GM10847 (cell line): ENCODE data around the gene TMUB2.
A peak's percentile ranks its signal among the peaks of the same experiment; 100 is the strongest.

Experiments
- POLR2A ChIP-seq: IDR thresholded peaks from 2 replicates; pipeline ENCODE4 v1.6.1; 2011; ENCODE audit not compliant: insufficient read length; ENCODE audit errors: extremely low read depth

TMUB2 gene

DNA sequence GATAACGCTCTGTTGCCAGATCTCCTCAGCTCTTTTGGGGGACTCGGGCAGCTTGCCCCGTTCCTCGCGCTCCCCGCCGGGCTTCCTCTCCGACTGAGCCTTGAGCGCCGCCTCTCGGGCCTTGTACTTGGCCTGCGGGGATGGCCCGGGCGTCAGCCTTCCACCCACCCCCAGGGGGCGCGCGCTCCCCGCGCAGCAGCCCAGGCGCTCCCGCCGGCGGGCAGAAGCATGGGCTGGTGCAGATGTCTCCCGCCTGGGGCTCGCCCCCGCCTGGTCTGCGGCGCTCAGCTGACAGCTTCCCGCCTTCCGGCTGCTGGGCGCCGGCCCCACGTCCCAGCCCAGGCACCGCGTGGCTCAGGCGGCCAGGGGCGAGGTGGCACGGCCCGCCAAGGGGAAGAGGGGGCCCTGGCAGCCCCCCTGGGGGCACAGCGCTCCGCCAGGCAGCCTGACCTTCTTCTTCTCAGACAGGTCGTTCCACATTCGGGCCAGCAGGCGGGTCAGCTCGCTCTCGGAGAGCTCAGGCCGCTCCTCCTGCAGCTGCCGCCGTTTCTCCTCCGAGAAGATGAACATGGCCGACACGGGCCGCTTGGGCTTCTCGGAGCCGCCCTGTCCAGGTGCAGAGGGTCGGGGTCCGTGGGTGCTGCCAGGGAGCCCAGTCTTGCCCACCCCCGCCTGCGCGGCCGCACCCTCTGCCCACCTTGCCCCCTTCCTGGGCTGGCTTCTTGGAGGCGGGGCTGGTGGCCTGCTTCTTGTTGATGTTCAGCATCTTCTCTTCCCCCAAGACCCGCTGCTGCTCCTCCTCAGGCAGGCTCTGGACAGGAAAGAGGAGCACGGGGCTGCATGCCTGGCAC is 23.8 kb downstream of the TMUB2 start:
- TF ChIP-seq POLR2A, result peak; percentile 30

DNA sequence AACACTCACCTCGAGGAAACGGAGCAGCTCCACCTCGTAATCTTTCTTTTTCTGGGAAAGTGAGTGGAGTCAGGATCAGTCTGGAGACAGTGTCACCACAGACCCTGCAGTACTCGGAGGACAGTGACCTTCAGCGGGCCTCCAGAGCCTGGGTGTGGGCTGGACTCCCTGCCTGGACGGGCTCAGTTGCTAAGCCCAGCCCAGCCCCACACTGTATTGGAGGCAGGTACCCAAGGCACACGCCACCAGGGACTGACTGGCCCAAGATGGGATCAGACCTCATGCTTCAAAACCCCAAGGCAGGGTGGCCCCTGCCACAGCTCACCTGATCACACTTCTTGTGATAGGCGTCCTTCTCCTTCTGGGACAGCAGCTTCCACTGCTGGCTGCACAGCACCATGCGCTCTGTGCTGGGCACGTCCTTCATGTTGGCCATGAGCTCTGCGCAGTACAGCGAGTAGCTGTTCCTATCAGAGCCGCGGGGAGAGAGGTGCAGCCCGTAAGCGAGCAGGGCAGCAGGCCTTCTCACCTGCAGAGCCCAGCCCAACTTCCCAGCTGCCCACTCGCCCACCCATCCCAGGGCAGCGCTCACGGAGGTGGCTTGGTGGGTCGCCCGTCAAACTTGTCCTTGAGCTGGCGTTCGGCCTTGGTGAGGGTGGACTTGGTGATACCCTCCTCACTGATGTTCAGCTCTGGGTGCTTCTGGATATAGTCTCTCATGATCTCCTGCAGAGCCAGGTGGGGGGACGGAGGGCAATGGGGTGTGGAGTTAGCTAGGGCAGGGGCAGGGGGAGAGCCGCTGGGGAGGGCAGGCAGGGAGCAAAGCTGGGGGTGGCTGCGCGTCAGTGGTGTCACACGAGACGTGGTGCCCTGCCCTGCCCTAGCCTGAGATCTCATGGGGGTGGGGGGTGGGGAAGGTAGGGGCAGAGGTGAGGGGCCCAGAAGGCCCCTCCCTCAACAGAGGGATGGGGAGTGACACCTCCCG is 24.8 kb downstream of the TMUB2 start:
- TF ChIP-seq POLR2A, result no peak

GRCh38 chr17:44212507-44213402 is 26.0 kb downstream of the TMUB2 start:
- no peak for TF ChIP-seq POLR2A

DNA sequence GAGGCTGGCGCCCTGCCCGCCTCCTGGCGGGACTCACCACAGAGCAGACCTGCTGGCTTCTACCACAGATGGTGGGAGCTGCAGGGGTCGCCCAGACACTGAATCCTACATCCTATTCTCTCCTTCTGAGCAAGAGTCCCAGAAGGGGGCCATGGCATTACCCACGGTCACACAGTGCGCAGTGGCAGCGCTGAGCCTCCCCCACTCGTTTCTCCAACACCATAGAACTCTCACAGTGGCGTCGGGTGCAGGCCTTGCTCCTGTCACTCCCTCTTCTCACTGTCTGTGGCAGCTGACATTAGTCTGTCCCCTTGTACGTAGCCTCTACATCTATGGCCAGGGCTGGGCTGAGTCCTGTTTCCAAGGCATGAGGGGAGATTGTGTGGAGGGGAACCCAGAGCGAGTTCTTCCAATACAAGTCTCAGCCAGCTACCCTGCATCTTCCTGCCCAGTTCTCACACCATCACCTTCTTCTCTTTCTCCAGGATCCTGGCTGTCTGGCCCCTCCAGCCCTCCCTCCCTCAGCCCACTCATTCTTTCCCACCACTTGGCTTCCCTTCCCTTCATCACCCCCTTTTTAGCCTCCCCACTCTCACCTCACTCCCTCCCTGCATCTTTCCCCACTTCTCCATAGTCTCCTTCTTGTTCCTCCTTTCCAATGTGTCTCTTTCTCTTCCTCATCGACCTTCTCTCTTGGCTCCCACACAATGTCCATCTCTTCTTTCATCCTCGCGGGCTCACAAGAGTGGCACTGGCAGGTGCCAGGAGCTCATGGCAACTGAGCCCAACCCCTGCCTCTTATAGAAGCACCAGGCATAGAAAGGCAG is 26.8 kb downstream of the TMUB2 start:
- TF ChIP-seq POLR2A, result no peak

DNA sequence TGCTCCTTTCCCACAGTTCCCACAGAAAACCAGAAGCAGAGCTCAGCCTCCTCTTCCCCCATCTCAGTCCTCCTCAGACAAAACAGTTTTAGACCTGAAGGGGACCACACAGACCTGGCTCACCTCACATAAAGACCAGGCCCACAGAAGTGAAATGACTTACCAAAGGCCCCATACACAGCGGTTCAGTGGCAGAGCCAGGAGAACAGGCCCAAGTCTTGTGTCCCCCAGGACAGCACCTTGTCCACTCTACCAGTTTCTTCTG is 27.4 kb downstream of the TMUB2 start:
- TF ChIP-seq POLR2A, result no peak

GRCh38 chr17:44214896-44215295 is 28.1 kb downstream of the TMUB2 start:
- TF ChIP-seq POLR2A, result no peak

- no peak for TF ChIP-seq POLR2A
Measured at GRCh38 chr17:44216173-44216572, 29.4 kb downstream of the TMUB2 start.

DNA sequence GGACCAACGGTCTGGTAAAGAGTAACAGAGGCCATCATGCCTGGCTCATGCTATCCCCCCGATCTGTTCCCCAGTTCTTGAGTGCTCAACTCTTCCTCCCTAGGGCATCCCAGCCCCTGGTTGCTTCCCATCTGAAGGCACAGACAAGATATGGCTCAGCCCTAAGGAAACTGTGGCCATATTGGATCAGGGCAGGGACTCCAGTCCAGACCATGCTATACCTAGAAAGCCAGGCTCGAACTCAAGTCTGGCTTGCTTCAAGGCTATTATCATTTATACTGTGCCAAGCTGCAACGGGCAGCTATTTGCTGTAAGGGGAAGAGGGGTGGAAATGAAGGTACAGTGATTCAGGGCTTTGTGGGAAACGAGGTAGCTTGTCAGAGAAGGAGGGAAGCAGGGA is 29.9 kb downstream of the TMUB2 start:
- no peak for TF ChIP-seq POLR2A

- TF ChIP-seq POLR2A, result no peak
Measured at GRCh38 chr17:44217738-44218343, 31.1 kb downstream of the TMUB2 start.

GRCh38 chr17:44218344-44219107 is 31.8 kb downstream of the TMUB2 start:
- TF ChIP-seq POLR2A, result peak; percentile 68

GRCh38 chr17:44219108-44219615 is 32.4 kb downstream of the TMUB2 start:
- TF ChIP-seq POLR2A, result peak; percentile 20

- TF ChIP-seq POLR2A, result no peak
Measured at GRCh38 chr17:44219616-44220212, 32.9 kb downstream of the TMUB2 start, which contains the start of gene UBTF. Gene UBTF, minus strand, starts transcription at chr17:44219675. Its CDS starts 1,446 bp downstream, at chr17:44218229.
